CD14-positive monocyte (primary cell): ENCODE measurements around the gene NFIC. TPM values are rescaled to one million over a fixed set of nuclear protein-coding genes. Genes with fewer than 3 reads are reported as not detected.

Experiments
- DNase-seq, 3 donors: peaks; one replicate each; pipeline ENCODE4 v3.0.0-alpha.2; 2011 to 2022
- H2AFZ ChIP-seq: 2 replicates; pipeline ENCODE4 v1.6.0; 2012; ENCODE audit warnings: mild to moderate bottlenecking, low read depth, low read length, inconsistent platforms; ENCODE audit not compliant: insufficient read depth, poor library complexity, severe bottlenecking
- H3K27ac ChIP-seq, 2 donors: 1 replicate in 1 of 2; 2 replicates in 1 of 2; pipeline ENCODE4 v1.5.1; 2012 to 2013; ENCODE audit warnings: low read length in 2 of 2, control low read depth in 1 of 2, inconsistent platforms in 1 of 2, low read depth in 1 of 2, mild to moderate bottlenecking in 1 of 2
- H3K27me3 ChIP-seq, 2 donors: one replicate each; pipeline versions ENCODE4 v1.6.0 to v1.6.1; 2011 to 2013; ENCODE audit warnings: low read length in 2 of 2; ENCODE audit not compliant: control insufficient read depth in 2 of 2, insufficient read depth in 2 of 2
- H3K36me3 ChIP-seq, 2 donors: replicated peaks in 1 of 2; 1 replicate in 1 of 2; 2 replicates in 1 of 2; pipeline versions ENCODE4 v1.5.1 to v1.6.1; 2012 to 2013; ENCODE audit warnings: low read length in 2 of 2, control low read depth in 1 of 2, inconsistent platforms in 1 of 2, mild to moderate bottlenecking in 1 of 2; ENCODE audit not compliant: insufficient read depth in 2 of 2, control insufficient read depth in 1 of 2
- H3K4me1 ChIP-seq, 2 donors: 1 replicate in 1 of 2; 2 replicates in 1 of 2; pipeline versions ENCODE4 v1.5.1 to v1.6.1; 2012 to 2013; ENCODE audit warnings: low read length in 2 of 2, control low read depth in 1 of 2, inconsistent platforms in 1 of 2, mild to moderate bottlenecking in 1 of 2, moderate library complexity in 1 of 2; ENCODE audit not compliant: insufficient read depth in 2 of 2, control insufficient read depth in 1 of 2
- H3K4me2 ChIP-seq: replicated peaks from 2 replicates; pipeline ENCODE3; 2012; ENCODE audit warnings: low read length, moderate library complexity, mild to moderate bottlenecking; ENCODE audit not compliant: poor library complexity, severe bottlenecking; ENCODE audit errors: extremely low read depth
- H3K4me3 ChIP-seq, 3 experiments: fragments of 200-600 bp in 1 of 3; sonication (generic) in 1 of 3; replicated peaks in 1 of 3; 1 replicate in 2 of 3; 2 replicates in 1 of 3; pipeline ENCODE4 v1.5.1; 2011 to 2013; ENCODE audit warnings: low read length in 3 of 3, mild to moderate bottlenecking in 3 of 3, control low read depth in 2 of 3, low read depth in 2 of 3, inconsistent platforms in 1 of 3, moderate library complexity in 1 of 3
- H3K79me2 ChIP-seq: 2 replicates; pipeline ENCODE4 v1.6.0; 2012; ENCODE audit warnings: mild to moderate bottlenecking, control low read depth, inconsistent platforms, low read length, moderate library complexity; ENCODE audit not compliant: insufficient read depth
- H3K9ac ChIP-seq: 2 replicates; pipeline ENCODE4 v1.6.0; 2017; ENCODE audit warnings: low read length, mild to moderate bottlenecking; ENCODE audit not compliant: insufficient read depth, poor library complexity, severe bottlenecking
- H3K9me3 ChIP-seq, 2 donors: replicated peaks in 1 of 2; 1 replicate in 1 of 2; 2 replicates in 1 of 2; pipeline versions ENCODE4 v1.5.1 to v1.6.1; 2012 to 2013; ENCODE audit warnings: low read length in 2 of 2, control low read depth in 1 of 2; ENCODE audit not compliant: control insufficient read depth in 1 of 2, insufficient read depth in 1 of 2
- H4K20me1 ChIP-seq: 2 replicates; pipeline ENCODE4 v1.6.0; 2012; ENCODE audit warnings: mild to moderate bottlenecking, low read length, control low read depth, moderate library complexity; ENCODE audit not compliant: insufficient read depth
- H3K27ac Mint-ChIP-seq, 7 donors: one replicate each; pipeline ENCODE4 v1.8.0; 2020; ENCODE audit warnings: mild to moderate bottlenecking in 7 of 7, mixed read lengths in 7 of 7, moderate library complexity in 6 of 7, inconsistent platforms in 2 of 7
- H3K27me3 Mint-ChIP-seq, 3 donors: one replicate each; pipeline ENCODE4 v1.8.0; 2021 to 2022; ENCODE audit warnings: low read depth in 3 of 3, mild to moderate bottlenecking in 3 of 3, mixed read lengths in 3 of 3, moderate library complexity in 3 of 3, inconsistent platforms in 1 of 3
- H3K36me3 Mint-ChIP-seq, 2 donors: one replicate each; pipeline ENCODE4 v1.8.0; 2020; ENCODE audit warnings: mixed read lengths in 2 of 2, inconsistent platforms in 1 of 2, mild to moderate bottlenecking in 1 of 2
- H3K4me1 Mint-ChIP-seq: one replicate; pipeline ENCODE4 v1.8.0; 2020; ENCODE audit warnings: mild to moderate bottlenecking, mixed read lengths
- H3K4me3 Mint-ChIP-seq, 2 donors: one replicate each; pipeline ENCODE4 v1.8.0; 2020; ENCODE audit warnings: mild to moderate bottlenecking in 2 of 2, mixed read lengths in 2 of 2, moderate library complexity in 1 of 2
- H3K9me3 Mint-ChIP-seq, 7 donors: one replicate each; pipeline ENCODE4 v1.8.0; 2020 to 2022; ENCODE audit warnings: mixed read lengths in 7 of 7, mild to moderate bottlenecking in 6 of 7, moderate library complexity in 6 of 7, inconsistent platforms in 2 of 7
- WGBS: methylation state at CpG from one replicate; pipeline ENCODE4 v1.1.5; 2013; ENCODE audit warnings: missing lambda C conversion rate; ENCODE audit not compliant: insufficient coverage; 5-methylcytosine and 5-hydroxymethylcytosine counted together
- intact Hi-C, 2 donors: fragments of 100-400 bp; cut with micrococcal nuclease; formaldehyde crosslinking; loops; one replicate each; pipeline versions ENCODE4 v1.15.0 to v1.15.1; 2023
- polyA plus RNA-seq, 3 donors: library from polyadenylated mRNA; depleted of rRNA in 1 of 3; unstranded in 2 of 3; stranded (reverse) in 1 of 3; fragments of 300-500 nt in 2 of 3; fragments of >200 nt in 1 of 3; fragmentation: Illumina TruSeq in 2 of 3; gene quantifications; 1 replicate in 2 of 3; 2 replicates in 1 of 3; pipeline ENCODE4 v1.2.3, GENCODE V29; 2012 to 2021
- TF ChIP-seq, protein P1 (sequence below): fragments of 200-600 bp; IDR thresholded peaks from one replicate; pipeline ENCODE4 v1.8.0; 2022; ENCODE audit warnings: antibody characterized with exemption, mild to moderate bottlenecking

The NFIC gene
- polyA plus RNA-seq, 3 donors = 7.0 to 13.8 (median 11.5) TPM

DNA sequence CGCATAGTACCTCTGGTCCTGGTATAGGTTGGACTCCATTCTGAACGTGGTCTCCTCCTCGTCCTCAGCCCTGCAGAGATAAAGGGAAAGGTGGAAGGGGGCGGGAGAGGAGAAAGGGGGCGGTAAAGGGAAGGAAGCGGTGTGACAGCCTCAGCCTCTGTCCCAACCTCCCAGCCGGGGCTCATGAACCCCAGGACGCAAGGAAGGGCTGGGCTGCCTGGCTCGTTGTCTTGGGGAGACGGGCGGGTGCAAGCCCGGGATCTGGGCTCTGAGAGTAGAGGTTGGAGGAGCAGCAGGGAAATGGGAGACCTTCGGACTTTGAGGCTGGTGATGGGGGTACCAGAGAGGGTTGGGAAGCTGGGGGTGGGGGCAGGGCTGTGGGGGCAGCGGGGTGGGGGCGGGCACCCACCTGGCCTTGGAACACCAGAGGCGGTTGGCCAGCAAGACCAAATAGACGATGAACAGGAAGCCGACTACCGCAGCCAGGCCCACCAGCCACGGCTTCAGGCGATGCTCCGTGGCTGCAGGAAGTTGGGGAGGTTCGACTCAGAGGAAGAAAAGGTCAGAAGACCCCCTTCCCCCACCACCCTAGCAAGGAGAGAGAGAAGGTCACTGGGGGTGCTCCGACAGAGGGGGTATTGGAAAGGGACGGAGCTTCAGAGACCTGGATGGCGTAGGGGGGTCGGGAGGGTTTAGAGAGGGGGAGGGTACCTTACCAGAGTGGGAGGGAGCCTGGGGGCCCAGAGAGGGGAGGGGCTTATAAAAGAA is 112.2 kb downstream of the NFIC start:
- Histone ChIP-seq H3K27me3 (no peaks in the 10 kb centered on the region), H3K9me3 (no peaks in the 10 kb centered on the region), H2AFZ (peak overlapping the region; percentile 62), H4K20me1 (no peaks in the 10 kb centered on the region), H3K9ac (no peak overlapping the region), H3K27ac (no peak overlapping the region), H3K4me2 (peak overlapping the region; percentile 57), H3K4me1 (peaks cover 9 to 18% of the 10 kb centered on the region in 2 donors), H3K79me2 (no peaks in the 10 kb centered on the region), H3K4me3 (peak overlapping the region in 1 of 3 experiments; percentile 56), H3K36me3 (no peaks in the 10 kb centered on the region)
- peak in 1 of 3 donors; percentile 12 for DNase-seq
- Mint-ChIP-seq H3K36me3 (no peaks in the 10 kb centered on the region), H3K9me3 (peaks cover 0 to 6% (median 0%) of the 10 kb centered on the region in 7 donors), H3K27ac (peak overlapping the region in 3 of 7 donors; percentile 40 to 84 (median 67)), H3K27me3 (peaks cover 2 to 15% (median 14%) of the 10 kb centered on the region in 3 donors), H3K4me1 (peaks cover 17% of the 10 kb centered on the region), H3K4me3 (peak overlapping the region; percentile 61 to 66)
- 0% methylated on average over 14 of the region's 27 CpGs for WGBS
- TF ChIP-seq, protein P1, sequence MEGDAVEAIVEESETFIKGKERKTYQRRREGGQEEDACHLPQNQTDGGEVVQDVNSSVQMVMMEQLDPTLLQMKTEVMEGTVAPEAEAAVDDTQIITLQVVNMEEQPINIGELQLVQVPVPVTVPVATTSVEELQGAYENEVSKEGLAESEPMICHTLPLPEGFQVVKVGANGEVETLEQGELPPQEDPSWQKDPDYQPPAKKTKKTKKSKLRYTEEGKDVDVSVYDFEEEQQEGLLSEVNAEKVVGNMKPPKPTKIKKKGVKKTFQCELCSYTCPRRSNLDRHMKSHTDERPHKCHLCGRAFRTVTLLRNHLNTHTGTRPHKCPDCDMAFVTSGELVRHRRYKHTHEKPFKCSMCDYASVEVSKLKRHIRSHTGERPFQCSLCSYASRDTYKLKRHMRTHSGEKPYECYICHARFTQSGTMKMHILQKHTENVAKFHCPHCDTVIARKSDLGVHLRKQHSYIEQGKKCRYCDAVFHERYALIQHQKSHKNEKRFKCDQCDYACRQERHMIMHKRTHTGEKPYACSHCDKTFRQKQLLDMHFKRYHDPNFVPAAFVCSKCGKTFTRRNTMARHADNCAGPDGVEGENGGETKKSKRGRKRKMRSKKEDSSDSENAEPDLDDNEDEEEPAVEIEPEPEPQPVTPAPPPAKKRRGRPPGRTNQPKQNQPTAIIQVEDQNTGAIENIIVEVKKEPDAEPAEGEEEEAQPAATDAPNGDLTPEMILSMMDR = no peak
- intact Hi-C loops = no loop called here

DNA sequence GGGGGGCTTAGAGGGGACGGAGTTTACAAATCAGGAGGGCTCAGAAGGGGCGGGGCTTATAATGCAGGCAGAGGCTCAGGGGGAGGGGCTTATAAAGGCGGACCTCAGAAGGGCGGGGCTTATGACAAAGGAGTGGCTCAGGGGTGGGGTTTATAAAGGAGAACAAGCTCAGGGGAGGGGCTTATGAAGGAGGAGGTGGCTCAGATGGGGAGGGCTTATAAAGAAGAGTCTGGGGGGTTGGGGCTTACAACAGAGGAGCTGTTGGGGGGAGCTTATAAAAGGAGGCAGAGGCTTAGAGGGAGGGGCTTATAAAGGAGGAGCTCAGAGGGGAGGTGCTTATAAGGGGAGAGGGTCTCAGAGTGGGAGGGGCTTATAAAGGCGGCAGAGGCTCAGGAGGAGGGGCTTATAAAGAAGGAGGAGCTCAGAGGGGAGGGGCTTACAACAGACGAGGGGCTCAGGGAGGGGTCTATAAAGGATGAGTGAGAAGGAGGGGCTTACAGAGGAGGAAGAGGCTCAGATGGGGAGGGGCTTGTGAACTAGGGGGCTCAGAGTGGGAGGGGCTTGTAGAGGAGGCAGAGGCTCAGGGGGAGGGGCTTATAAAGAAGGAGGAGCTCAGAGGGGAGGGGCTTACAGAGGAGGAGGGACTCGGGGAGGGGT is 112.9 kb downstream of the NFIC start:
- peaks cover 15% of the 10 kb centered on the region for H3K4me1 Mint-ChIP-seq
- WGBS = 7% methylated on average over 6 of the region's 7 CpGs
- Histone ChIP-seq H3K4me3 (peak overlapping the region in 1 of 3 experiments; percentile 56), H3K4me2 (peak overlapping the region; percentile 57), H2AFZ (peak overlapping the region; percentile 62), H3K36me3 (no peaks in the 10 kb centered on the region), H4K20me1 (no peaks in the 10 kb centered on the region), H3K79me2 (no peaks in the 10 kb centered on the region), H3K9me3 (no peaks in the 10 kb centered on the region), H3K9ac (no peak overlapping the region), H3K27me3 (no peaks in the 10 kb centered on the region), H3K4me1 (peaks cover 9 to 18% of the 10 kb centered on the region in 2 donors), H3K27ac (no peak overlapping the region)
- peak overlapping the region in 3 of 7 donors; percentile 13 to 66 (median 31) for H3K27ac Mint-ChIP-seq
- TF ChIP-seq, protein P1 = no peak
- peaks cover 2 to 15% (median 14%) of the 10 kb centered on the region in 3 donors for H3K27me3 Mint-ChIP-seq
- intact Hi-C loops = no loop called here
- H3K9me3 Mint-ChIP-seq = peaks cover 0 to 6% (median 0%) of the 10 kb centered on the region in 7 donors
- no peak overlapping the region for H3K4me3 Mint-ChIP-seq
- no peaks in the 10 kb centered on the region for H3K36me3 Mint-ChIP-seq
- peak; percentile 54 to 65 (median 57) for DNase-seq
